B cell (primary cell): ENCODE results near the gene MDP1.

ENCODE experiments used
- CTCF ChIP-seq: fragments of 200-600 bp; IDR thresholded peaks from one replicate; pipeline ENCODE4 v1.8.0; 2022; ENCODE audit warnings: antibody characterized with exemption, mild to moderate bottlenecking
- EZH2 ChIP-seq: IDR thresholded peaks from 2 replicates; pipeline ENCODE4 v1.6.1; 2012; ENCODE audit warnings: borderline replicate concordance, low read depth, mild to moderate bottlenecking, moderate library complexity, low read length; ENCODE audit not compliant: insufficient read depth, poor library complexity, severe bottlenecking

GRCh38 chr14:24165785-24166184 is 50.1 kb downstream of the MDP1 start:
- TF ChIP-seq CTCF (no peak), EZH2 (no peak)
